GM23338 (cell line): ENCODE results near the gene GRIN2A. TPM values are rescaled to one million over a fixed set of nuclear protein-coding genes. Genes with fewer than 3 reads are reported as not detected.
A peak's percentile ranks its signal among the peaks of the same experiment; 100 is the strongest.

Experiments
- ATAC-seq: fragments of 200-7000 bp; cut with Tn5 transposase; 3 replicates; pipeline ENCODE4 v1.9.1; 2020
- DNase-seq: peaks from one replicate; pipeline ENCODE4 v3.0.0-alpha.2; 2015; ENCODE audit warnings: low spot score
- H2AFZ ChIP-seq: fragments of 200-600 bp; sonication (generic); 2 replicates; pipeline ENCODE4 v1.8.0; 2016; ENCODE audit warnings: antibody characterized with exemption, mild to moderate bottlenecking, moderate library complexity
- H3F3A ChIP-seq: fragments of 200-600 bp; sonication (generic); replicated peaks from 2 replicates; pipeline ENCODE4 v1.8.0; 2017; ENCODE audit warnings: antibody characterized with exemption, mixed run types, low read depth
- H3K27ac ChIP-seq: fragments of 200-600 bp; sonication (generic); 2 replicates; pipeline ENCODE4 v1.6.1; 2016; ENCODE audit warnings: low read depth
- H3K27me3 ChIP-seq: fragments of 200-600 bp; sonication (generic); 2 replicates; pipeline ENCODE4 v1.8.0; 2016; ENCODE audit warnings: mild to moderate bottlenecking, mixed run types, moderate library complexity; ENCODE audit not compliant: insufficient read depth
- H3K36me3 ChIP-seq: fragments of 200-600 bp; sonication (generic); 2 replicates; pipeline ENCODE4 v1.8.0; 2016; ENCODE audit warnings: mild to moderate bottlenecking; ENCODE audit not compliant: insufficient read depth
- H3K4me1 ChIP-seq: fragments of 200-600 bp; sonication (generic); 2 replicates; pipeline ENCODE4 v1.8.0; 2016; ENCODE audit warnings: mild to moderate bottlenecking, moderate library complexity; ENCODE audit not compliant: insufficient read depth
- H3K4me2 ChIP-seq: fragments of 200-600 bp; sonication (generic); 2 replicates; pipeline ENCODE4 v1.7.1; 2017; ENCODE audit warnings: mixed run types
- H3K4me3 ChIP-seq: fragments of 200-600 bp; sonication (generic); 2 replicates; pipeline ENCODE4 v1.6.1; 2016; ENCODE audit warnings: mixed run types
- H3K79me2 ChIP-seq: fragments of 200-600 bp; sonication (generic); replicated peaks from 2 replicates; pipeline ENCODE4 v1.8.0; 2017; ENCODE audit warnings: mild to moderate bottlenecking; ENCODE audit not compliant: insufficient read depth
- H3K9me2 ChIP-seq: fragments of 200-600 bp; sonication (generic); 2 replicates; pipeline ENCODE4 v1.8.0; 2017; ENCODE audit not compliant: insufficient read depth
- H4K20me1 ChIP-seq: fragments of 200-600 bp; sonication (generic); replicated peaks from 2 replicates; pipeline ENCODE4 v1.8.0; 2017; ENCODE audit warnings: mild to moderate bottlenecking; ENCODE audit not compliant: insufficient read depth
- H3K27ac Mint-ChIP-seq: 2 replicates; pipeline ENCODE4 v1.8.0; 2020; ENCODE audit warnings: inconsistent platforms, mild to moderate bottlenecking, moderate library complexity, mixed read lengths
- H3K27me3 Mint-ChIP-seq: 3 replicates; pipeline ENCODE4 v1.8.0; 2022; ENCODE audit warnings: low read depth, mild to moderate bottlenecking, moderate library complexity, mixed read lengths, inconsistent platforms; ENCODE audit not compliant: insufficient read depth, poor library complexity
- H3K36me3 Mint-ChIP-seq: 3 replicates; pipeline ENCODE4 v1.8.0; 2021; ENCODE audit warnings: low read depth, mild to moderate bottlenecking, inconsistent platforms, moderate library complexity, mixed read lengths
- H3K4me1 Mint-ChIP-seq: 3 replicates; pipeline ENCODE4 v1.8.0; 2020; ENCODE audit warnings: mild to moderate bottlenecking, inconsistent platforms, mixed read lengths
- H3K4me3 Mint-ChIP-seq: 3 replicates; pipeline ENCODE4 v1.8.0; 2021; ENCODE audit warnings: moderate library complexity, mild to moderate bottlenecking, inconsistent platforms, mixed read lengths
- H3K9me3 Mint-ChIP-seq: 3 replicates; pipeline ENCODE4 v1.8.0; 2020; ENCODE audit warnings: moderate library complexity, mild to moderate bottlenecking, inconsistent platforms, mixed read lengths
- POLR2AphosphoS5 ChIP-seq: IDR thresholded peaks from 2 replicates; pipeline ENCODE4 v1.6.1; 2016; ENCODE audit warnings: antibody characterized with exemption, low read depth
- ZNF331 ChIP-seq: fragments of 250-450 bp; sonication (Bioruptor Pico); IDR thresholded peaks from 2 replicates; pipeline ENCODE4 v1.5.0; 2020; ENCODE audit warnings: low read depth, mild to moderate bottlenecking, moderate library complexity
- polyA plus RNA-seq: library from polyadenylated mRNA; unstranded; fragments of >200 nt; fragmentation: Nextera tagmentation; extraction: Ambion mirVana; gene quantifications from 2 replicates; pipeline ENCODE4 v1.2.1, GENCODE V29; 2016
- total RNA-seq: library from RNA; depleted of rRNA; stranded (reverse); fragments of >200 nt; shearing (Covaris generic); gene quantifications from 2 replicates; pipeline ENCODE4 v1.2.3, GENCODE V29; 2014
- TF ChIP-seq, protein P1 (sequence below): fragments of 250-450 bp; sonication (Bioruptor Pico); IDR thresholded peaks from 2 replicates; pipeline ENCODE4 v1.5.0; 2020; ENCODE audit warnings: mild to moderate bottlenecking, moderate library complexity
- TF ChIP-seq, protein P2 (sequence below), 2 experiments: fragments of 200-600 bp in 1 of 2; sonication (generic) in 1 of 2; conservative IDR thresholded peaks; 2 replicates each; pipeline versions ENCODE4 v1.5.1 to v1.6.1; 2016 to 2017; ENCODE audit warnings: antibody characterized with exemption in 2 of 2, low read depth in 2 of 2, mild to moderate bottlenecking in 2 of 2, moderate library complexity in 1 of 2

The GRIN2A gene
- total and polyA plus RNA-seq, 2 experiments from 2014 or later: 0.89 to 5.1 TPM

DNA sequence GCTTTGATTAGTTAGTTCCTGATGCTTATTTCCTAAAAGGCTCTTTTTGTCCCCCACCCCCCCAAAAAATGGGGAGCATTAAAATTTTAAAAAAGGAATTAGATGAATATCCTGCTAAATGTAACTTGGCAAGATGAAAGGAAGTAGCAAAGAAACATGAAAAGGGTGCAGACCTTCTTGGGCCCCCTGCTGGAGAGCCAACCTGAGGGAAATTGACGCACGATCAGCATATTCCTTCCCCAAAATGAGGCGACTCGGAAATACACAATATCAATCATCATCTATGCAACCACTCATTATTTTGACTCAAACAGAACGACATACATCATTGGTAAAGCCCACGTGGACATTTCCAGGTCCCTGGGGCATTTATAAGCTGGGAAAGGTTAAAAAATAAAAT lies 59.7 kb downstream of the GRIN2A start:
- H2AFZ ChIP-seq: no peak overlapping the region
- peak; percentile 48 for DNase-seq
- Mint-ChIP-seq H3K4me1 (peaks cover 22% of the 10 kb centered on the region), H3K4me3 (no peak overlapping the region), H3K27ac (no peak overlapping the region), H3K9me3 (no peaks in the 10 kb centered on the region), H3K36me3 (no peaks in the 10 kb centered on the region), H3K27me3 (no peaks in the 10 kb centered on the region)
- no peaks in the 10 kb centered on the region for H4K20me1 ChIP-seq
- H3K9me2 ChIP-seq: peaks cover 5% of the 10 kb centered on the region; the same call in 1 of the 2 replicates
- no peak overlapping the region for H3K4me2 ChIP-seq
- H3K4me1 ChIP-seq: peaks cover 7% of the 10 kb centered on the region
- no peaks in the 10 kb centered on the region for H3F3A ChIP-seq
- peak; percentile 36; the same call in 2 of the 3 replicates for ATAC-seq
- H3K79me2 ChIP-seq: no peaks in the 10 kb centered on the region
- no peaks in the 10 kb centered on the region for H3K36me3 ChIP-seq
- no peak for TF ChIP-seq ZNF331 (CRISPR knock-in tag)
- TF ChIP-seq, protein P1, sequence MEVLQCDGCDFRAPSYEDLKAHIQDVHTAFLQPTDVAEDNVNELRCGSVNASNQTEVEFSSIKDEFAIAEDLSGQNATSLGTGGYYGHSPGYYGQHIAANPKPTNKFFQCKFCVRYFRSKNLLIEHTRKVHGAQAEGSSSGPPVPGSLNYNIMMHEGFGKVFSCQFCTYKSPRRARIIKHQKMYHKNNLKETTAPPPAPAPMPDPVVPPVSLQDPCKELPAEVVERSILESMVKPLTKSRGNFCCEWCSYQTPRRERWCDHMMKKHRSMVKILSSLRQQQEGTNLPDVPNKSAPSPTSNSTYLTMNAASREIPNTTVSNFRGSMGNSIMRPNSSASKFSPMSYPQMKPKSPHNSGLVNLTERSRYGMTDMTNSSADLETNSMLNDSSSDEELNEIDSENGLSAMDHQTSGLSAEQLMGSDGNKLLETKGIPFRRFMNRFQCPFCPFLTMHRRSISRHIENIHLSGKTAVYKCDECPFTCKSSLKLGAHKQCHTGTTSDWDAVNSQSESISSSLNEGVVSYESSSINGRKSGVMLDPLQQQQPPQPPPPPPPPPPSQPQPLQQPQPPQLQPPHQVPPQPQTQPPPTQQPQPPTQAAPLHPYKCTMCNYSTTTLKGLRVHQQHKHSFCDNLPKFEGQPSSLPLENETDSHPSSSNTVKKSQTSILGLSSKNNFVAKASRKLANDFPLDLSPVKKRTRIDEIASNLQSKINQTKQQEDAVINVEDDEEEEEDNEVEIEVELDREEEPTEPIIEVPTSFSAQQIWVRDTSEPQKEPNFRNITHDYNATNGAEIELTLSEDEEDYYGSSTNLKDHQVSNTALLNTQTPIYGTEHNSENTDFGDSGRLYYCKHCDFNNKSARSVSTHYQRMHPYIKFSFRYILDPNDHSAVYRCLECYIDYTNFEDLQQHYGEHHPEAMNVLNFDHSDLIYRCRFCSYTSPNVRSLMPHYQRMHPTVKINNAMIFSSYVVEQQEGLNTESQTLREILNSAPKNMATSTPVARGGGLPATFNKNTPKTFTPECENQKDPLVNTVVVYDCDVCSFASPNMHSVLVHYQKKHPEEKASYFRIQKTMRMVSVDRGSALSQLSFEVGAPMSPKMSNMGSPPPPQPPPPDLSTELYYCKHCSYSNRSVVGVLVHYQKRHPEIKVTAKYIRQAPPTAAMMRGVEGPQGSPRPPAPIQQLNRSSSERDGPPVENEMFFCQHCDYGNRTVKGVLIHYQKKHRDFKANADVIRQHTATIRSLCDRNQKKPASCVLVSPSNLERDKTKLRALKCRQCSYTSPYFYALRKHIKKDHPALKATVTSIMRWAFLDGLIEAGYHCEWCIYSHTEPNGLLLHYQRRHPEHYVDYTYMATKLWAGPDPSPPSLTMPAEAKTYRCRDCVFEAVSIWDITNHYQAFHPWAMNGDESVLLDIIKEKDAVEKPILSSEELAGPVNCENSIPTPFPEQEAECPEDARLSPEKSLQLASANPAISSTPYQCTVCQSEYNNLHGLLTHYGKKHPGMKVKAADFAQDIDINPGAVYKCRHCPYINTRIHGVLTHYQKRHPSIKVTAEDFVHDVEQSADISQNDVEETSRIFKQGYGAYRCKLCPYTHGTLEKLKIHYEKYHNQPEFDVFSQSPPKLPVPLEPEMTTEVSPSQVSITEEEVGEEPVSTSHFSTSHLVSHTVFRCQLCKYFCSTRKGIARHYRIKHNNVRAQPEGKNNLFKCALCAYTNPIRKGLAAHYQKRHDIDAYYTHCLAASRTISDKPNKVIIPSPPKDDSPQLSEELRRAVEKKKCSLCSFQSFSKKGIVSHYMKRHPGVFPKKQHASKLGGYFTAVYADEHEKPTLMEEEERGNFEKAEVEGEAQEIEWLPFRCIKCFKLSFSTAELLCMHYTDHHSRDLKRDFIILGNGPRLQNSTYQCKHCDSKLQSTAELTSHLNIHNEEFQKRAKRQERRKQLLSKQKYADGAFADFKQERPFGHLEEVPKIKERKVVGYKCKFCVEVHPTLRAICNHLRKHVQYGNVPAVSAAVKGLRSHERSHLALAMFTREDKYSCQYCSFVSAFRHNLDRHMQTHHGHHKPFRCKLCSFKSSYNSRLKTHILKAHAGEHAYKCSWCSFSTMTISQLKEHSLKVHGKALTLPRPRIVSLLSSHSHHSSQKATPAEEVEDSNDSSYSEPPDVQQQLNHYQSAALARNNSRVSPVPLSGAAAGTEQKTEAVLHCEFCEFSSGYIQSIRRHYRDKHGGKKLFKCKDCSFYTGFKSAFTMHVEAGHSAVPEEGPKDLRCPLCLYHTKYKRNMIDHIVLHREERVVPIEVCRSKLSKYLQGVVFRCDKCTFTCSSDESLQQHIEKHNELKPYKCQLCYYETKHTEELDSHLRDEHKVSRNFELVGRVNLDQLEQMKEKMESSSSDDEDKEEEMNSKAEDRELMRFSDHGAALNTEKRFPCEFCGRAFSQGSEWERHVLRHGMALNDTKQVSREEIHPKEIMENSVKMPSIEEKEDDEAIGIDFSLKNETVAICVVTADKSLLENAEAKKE: no peak
- no peak for TF ChIP-seq POLR2AphosphoS5
- TF ChIP-seq, protein P2, sequence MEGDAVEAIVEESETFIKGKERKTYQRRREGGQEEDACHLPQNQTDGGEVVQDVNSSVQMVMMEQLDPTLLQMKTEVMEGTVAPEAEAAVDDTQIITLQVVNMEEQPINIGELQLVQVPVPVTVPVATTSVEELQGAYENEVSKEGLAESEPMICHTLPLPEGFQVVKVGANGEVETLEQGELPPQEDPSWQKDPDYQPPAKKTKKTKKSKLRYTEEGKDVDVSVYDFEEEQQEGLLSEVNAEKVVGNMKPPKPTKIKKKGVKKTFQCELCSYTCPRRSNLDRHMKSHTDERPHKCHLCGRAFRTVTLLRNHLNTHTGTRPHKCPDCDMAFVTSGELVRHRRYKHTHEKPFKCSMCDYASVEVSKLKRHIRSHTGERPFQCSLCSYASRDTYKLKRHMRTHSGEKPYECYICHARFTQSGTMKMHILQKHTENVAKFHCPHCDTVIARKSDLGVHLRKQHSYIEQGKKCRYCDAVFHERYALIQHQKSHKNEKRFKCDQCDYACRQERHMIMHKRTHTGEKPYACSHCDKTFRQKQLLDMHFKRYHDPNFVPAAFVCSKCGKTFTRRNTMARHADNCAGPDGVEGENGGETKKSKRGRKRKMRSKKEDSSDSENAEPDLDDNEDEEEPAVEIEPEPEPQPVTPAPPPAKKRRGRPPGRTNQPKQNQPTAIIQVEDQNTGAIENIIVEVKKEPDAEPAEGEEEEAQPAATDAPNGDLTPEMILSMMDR (conservative IDR thresholded peaks at IDR 0.05; ENCODE audit: low read depth in 2 of 2): peak; percentile 48 to 59
- H3K27me3 ChIP-seq: no peaks in the 10 kb centered on the region
- H3K4me3 ChIP-seq: no peak overlapping the region
- no peak overlapping the region for H3K27ac ChIP-seq
